ENCODE measurements around the gene SLC7A7. TPM values are rescaled to one million over a fixed set of nuclear protein-coding genes. Genes with fewer than 3 reads are reported as not detected.

The SLC7A7 gene
- polyA plus RNA-seq, 2 of the 4 experiments (the other 2 are of a cell fraction) = 44.2 to 86.8 TPM

- no peak for ATAC-seq
These were observed 42.5 kb downstream of the SLC7A7 start for GRCh38 chr14:22772725-22773124.

GRCh38 chr14:22770481-22771187, 44.6 kb downstream of the SLC7A7 start:
- ChIA-PET CTCF (interaction anchor here (0.6 to 1.5 kb wide), 5 partner anchors 78 to 406 kb away, joined by 3 to 6 read pairs (median 3); no protein-coding TSS in a partner anchor), POLR2A (no interaction called here)
- Histone ChIP-seq H3K4me3 (no peak overlapping the region), H3K9me3 (no peaks in the 10 kb centered on the region), H3K4me1 (peaks cover 12% of the 10 kb centered on the region), H3K27ac (no peak overlapping the region), H3K4me2 (no peak overlapping the region)
- DNase-seq (ENCODE audit: low read depth in 1 of 2, low spot score in 1 of 2) (no peak), ATAC-seq (no peak), FAIRE-seq (no peak)
- no peak for TF ChIP-seq RFX5 (IDR thresholded peaks at IDR 0.05)
- TF ChIP-seq NFE2L2 (conservative IDR thresholded peaks at IDR 0.05; ENCODE audit: low read length) = no peak
- TF ChIP-seq MAZ (IDR thresholded peaks at IDR 0.05; ENCODE audit: borderline replicate concordance, low read depth, low read length) = no peak
- TF ChIP-seq USF2 (IDR thresholded peaks at IDR 0.05) = no peak
- no peak for TF ChIP-seq HES2 (IDR thresholded peaks at IDR 0.05)
- TF ChIP-seq FOSL2 (IDR thresholded peaks at IDR 0.05) = no peak
- TF ChIP-seq FOSL2 (CRISPR knock-in tag; IDR thresholded peaks at IDR 0.05) = no peak
- TF ChIP-seq ZSCAN20 (CRISPR knock-in tag; IDR thresholded peaks at IDR 0.05) = no peak
- no peak for TF ChIP-seq BCL3 (IDR thresholded peaks at IDR 0.05)
- no peak for TF ChIP-seq PBX3 (IDR thresholded peaks at IDR 0.05)
- TF ChIP-seq RAD21 (conservative IDR thresholded peaks at IDR 0.05 in 1 of 2, IDR thresholded peaks at IDR 0.05 in 1 of 2) = no peak
- TF ChIP-seq ATOH8 (CRISPR knock-in tag; IDR thresholded peaks at IDR 0.05; ENCODE audit: low read depth) = no peak
- no peak for TF ChIP-seq EHMT2 (IDR thresholded peaks at IDR 0.05; ENCODE audit: low read depth)
- WGBS (ENCODE audit: missing lambda C conversion rate) = 93% methylated on average over 8 of the region's 8 CpGs

More at GRCh38 chr14:22772725-22773124, 42.5 kb downstream of the SLC7A7 start:
- Histone ChIP-seq H3K4me2 (no peak overlapping the region), H3K4me1 (peaks cover 10% of the 10 kb centered on the region), H3K9me3 (no peaks in the 10 kb centered on the region), H3K27ac (no peak overlapping the region), H3K4me3 (no peak overlapping the region)
- TF ChIP-seq PHF8 (IDR thresholded peaks at IDR 0.05; ENCODE audit: borderline replicate concordance, low read depth) = no peak
- no peak for TF ChIP-seq KDM5A (IDR thresholded peaks at IDR 0.05)
- TF ChIP-seq ATOH8 (CRISPR knock-in tag; IDR thresholded peaks at IDR 0.05; ENCODE audit: low read depth) = no peak
- TF ChIP-seq MAX (IDR thresholded peaks at IDR 0.05) = no peak
- TF ChIP-seq HEYL (CRISPR knock-in tag; IDR thresholded peaks at IDR 0.05) = no peak
- TF ChIP-seq FOXS1 (CRISPR knock-in tag; IDR thresholded peaks at IDR 0.05) = no peak
- TF ChIP-seq SMC3 (IDR thresholded peaks at IDR 0.05) = no peak
- TF ChIP-seq NPAS2 (CRISPR knock-in tag; IDR thresholded peaks at IDR 0.05; ENCODE audit: borderline replicate concordance) = no peak
- FAIRE-seq (no peak), DNase-seq (ENCODE audit: low read depth in 1 of 2, low spot score in 1 of 2) (no peak)
- 100% methylated on average over 1 of the region's 1 CpG for WGBS (ENCODE audit: missing lambda C conversion rate)
- ChIA-PET CTCF (interaction anchor here (1.2 to 7.9 kb wide), 4 partner anchors 80 to 216 kb away, joined by 3 to 71 read pairs (median 8); no protein-coding TSS in a partner anchor), POLR2A (no interaction called here)
